Measurements from ENCODE around the gene FAT1.

FAT1 gene

DNA sequence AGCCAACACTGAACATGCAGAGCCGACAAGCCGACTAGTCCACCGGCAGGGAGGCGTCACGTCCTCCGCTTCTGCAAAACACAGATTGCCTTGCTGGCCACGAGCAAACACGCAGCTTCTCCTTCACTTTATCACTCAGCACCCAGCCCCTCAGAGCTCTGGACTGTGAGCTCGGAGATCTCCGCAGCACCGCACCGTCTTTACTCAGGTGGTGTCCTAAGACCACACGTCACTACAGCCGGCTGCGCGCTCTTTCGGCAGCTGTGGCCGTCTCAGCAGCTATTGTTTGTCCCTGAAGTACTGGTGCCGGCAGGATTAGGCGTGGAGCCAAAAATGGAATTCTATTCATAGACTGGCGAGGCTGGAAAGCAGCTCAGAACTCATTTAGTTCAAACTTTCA lies 72.0 kb downstream of the FAT1 start:
- DNase-seq (ENCODE audit: low read depth) = no peak

DNA sequence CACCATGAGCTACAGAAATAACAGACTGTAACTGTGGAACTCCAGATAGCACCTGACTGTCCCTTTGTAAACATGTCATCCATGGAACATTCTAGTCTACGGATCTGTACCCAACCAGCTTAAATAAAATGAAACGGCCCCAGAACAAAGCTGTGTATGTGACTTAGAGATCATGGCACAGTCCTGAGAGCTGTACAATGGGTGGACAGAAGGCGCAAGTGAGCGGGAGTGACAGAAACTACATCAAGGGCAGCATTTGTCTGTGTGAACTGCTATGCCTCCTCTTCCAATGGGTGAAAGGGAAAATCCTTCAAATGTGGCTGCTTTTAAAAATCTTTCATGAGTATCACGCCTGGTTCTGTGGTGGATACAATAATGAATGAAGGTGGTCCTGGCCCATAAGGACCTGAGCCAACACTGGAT lies 72.5 kb downstream of the FAT1 start:
- DNase-seq (ENCODE audit: low read depth) = no peak

DNA sequence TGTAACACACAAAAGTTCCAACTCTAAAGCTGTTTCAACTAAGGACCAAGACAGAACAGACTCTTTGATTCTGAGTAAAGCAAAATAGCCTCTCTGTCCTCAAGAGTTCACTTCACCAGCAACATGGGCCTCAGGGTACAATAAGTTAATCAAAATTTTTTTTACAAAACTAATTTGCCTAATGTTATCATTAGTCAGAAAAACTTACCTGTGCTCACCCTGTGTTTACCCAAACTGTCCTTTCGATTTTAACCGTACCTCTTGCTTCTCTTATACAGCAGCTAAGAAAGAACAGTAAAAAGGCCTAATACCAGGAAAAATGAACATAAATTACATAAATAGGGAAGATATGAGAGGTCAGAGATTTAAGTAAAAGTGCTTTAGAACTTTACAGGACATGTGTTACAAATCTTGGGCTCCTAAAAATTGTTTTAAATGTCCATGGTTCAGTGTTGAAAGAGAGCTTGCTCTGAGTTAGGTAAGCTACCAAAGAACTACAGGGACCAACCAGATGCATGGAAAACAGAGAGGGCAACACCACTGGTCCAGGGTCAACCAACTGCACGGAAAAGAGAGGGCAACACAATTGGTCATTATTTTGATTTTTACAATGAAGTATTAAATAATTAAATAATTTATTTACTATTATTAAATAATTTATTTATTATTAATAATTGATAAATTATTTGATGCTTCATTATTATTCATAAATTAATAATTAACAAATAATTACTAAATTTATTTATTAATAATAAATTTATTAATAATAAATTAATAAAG lies 73.1 kb downstream of the FAT1 start:
- no peak for DNase-seq (ENCODE audit: low read depth)

DNA sequence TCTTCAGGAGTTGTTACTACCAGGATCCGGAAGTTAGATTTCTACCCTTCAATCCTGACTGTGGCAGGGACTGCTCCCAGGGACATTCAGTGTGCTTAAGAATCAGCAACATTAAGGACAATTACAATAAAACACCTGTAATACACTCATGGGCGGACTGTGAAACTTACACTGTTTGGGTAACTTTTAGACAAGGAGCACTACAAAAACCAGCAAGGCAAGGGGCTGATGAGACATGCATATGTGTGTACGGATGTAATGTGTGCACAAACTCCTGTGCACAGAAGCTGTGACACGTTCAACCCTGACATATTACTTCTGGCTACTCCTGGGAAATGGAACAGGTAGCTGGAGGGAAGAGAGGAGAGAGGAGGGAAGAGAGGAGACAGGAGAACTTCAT lies 75.8 kb downstream of the FAT1 start:
- DNase-seq (ENCODE audit: low read depth) = no peak

DNA sequence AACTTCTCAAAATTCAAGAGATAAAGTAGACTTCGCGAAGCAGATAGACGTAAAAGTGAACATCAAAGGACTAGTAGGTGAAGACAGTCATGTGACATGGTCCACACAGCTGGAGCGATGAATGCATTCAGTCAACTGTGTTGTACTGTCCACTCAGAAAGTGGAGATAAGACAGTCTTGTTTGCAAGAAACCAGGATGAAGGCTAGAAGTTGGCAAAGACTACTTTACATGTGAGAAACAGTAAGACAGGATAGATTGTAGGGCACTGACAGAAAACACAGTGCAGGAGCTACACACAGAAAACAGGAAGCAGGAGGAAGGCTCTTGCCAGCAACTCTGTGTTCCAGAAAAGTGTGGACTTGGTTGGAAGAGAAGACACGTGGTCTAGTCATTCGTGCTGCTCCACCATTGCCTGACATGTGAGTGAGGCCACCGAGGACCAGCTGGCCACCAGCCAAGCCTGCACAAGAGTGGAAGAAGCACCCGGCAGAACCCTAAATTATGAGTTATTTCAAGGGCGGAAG lies 78.9 kb downstream of the FAT1 start:
- no peak for DNase-seq (ENCODE audit: low read depth)

DNA sequence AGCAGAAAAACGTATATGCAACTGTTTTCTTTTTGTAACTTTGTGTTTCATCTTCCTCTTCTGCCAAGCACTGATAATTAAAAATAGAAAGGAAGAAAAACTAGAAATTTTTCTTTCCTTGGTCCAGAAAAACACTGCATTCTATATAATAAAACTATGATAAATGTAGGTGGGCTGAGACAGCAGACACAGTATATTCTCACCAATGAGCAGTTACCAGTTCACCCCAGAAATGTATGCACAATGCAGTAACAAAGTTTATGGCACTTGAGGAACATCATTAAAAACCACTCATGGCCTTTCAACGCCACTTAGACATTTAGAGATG lies 79.4 kb downstream of the FAT1 start:
- DNase-seq (ENCODE audit: low read depth) = no peak

DNA sequence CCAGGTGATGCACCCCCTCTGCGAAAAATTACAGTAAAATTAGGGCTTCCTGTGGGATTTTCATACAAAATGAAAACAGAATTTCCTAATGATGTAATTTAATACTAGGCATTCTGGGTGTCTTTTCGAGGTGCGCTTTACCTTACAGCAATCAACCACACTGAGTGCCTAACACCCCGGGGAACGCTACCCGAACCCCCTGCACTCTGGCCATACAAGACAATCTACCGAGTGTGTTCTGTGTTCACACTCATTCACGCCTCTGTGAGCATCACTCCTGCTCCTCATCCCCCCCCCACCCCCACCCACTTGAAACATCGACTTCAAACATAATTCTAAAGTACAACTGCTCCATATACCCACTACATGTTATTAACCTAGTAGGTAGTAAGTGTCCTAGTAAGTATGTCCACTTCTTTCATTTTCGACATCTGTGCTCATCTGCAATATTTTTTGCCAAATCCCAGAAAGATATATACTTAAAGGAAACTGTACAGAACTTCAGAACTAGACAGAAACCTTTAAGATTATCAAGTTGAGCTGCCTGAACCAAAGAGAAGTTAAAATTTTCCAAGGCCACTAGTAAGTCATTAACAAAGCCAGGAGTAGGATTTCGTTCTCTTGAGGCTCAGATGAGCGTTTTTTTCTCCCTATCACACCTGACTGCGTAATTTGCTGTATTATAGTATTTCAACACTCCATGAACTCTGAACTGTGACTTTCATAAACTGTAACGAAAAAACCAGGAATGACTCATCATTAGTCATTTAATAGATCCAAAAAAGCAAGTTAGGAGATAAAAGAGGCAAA lies 80.0 kb downstream of the FAT1 start:
- no peak for DNase-seq (ENCODE audit: low read depth)

DNA sequence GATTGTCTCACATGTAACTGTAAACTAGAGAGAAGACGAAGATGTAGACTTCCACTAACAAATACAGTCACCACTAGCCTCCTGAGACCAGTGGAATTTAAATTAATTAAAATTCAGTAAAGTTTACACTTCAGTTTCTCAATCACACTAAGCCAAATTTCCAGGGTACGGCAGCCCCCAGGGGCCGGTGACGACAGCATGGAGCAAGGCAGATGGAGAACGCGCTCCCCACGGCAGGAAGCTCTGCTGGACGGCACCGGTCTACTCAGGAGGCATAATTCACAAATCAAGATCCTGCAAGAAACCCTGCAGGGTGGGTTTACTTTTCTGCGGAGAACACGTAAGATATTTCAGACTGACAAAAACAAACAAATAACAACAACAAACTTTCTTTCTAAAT lies 80.7 kb downstream of the FAT1 start:
- no peak for DNase-seq (ENCODE audit: low read depth)

DNA sequence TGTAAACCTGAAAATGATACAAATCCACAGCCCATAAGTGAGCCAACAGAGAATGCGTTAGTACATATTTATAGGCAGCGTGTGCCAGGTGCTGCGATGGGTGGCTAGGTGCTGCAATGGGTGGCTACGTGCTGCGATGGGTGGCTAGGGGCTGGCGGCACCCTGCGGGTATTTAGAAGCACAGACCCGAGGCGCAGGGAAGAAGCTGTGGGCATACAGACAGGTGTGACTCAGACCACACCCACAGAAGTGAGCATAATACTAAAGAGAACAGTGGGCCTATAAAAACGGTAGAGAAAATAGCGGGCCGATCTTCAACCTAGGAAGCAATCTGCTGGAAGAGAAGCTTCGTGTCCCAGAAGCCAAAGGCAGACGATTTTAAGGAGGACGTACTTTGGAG lies 81.1 kb downstream of the FAT1 start:
- no peak for DNase-seq (ENCODE audit: low read depth)

DNA sequence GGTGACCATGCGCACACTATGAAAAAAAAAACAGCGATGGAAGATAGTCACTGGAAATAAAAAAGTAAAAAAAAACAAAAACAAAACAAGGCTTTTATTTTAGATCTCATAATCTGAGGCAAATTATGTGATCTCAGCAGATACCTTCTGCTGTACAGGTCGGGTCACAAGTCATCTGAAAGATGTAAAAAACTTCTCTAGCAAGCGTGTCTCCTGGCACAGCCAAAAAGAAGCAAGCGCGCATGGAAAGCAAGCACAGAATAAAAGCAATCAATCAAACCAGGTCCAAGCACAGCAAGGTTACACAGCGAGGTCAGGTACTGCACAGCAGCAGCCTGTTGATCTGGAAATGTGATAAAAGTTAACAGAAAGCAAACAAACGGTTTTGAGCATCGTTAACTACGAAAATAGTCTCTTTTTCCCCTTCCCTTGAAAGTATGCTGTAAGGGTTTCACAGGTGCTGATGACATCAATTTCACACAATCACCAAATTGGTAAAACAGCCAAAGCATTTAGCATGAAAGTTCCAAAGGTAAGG lies 89.0 kb downstream of the FAT1 start:
- DNase-seq (ENCODE audit: low read depth) = no peak

DNA sequence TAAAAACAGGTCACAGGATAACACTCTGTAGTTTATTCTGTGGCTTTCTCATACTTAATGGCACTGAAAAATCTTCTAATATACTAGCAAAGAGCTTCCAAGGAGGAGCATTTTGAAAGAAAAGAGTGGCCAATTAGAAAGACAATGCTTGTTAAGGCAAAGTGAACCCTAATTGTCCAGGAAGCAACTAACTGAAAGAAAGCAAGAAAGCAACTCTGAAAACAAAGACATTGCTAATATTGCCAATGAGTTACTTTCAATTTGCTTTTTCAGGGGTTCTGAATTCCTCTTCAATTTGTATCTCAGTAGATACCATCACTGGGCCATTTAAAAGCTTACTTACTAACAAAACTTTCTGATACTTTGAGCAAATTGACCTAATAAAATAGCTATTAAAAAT lies 89.8 kb downstream of the FAT1 start:
- DNase-seq (ENCODE audit: low read depth) = no peak

DNA sequence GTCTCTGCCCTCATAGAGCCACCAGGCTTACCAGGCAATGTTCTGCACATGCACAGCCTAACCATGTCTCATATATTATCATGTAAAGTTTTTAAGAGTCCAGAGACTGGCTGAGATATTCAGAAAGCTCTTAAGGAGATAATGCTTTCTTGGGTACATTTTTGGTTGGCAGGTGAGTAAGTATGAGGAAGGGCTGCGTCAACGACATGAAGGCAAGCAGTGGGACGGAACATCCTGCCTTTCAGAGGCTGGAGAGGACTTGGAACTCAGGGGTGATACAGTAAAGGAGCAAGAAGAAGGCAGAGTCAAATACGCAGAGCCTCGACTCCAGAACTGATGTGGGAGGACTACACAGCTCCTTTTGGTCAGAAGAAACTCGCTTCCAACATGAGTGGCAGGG lies 93.5 kb downstream of the FAT1 start:
- no peak for DNase-seq (ENCODE audit: low read depth)

DNA sequence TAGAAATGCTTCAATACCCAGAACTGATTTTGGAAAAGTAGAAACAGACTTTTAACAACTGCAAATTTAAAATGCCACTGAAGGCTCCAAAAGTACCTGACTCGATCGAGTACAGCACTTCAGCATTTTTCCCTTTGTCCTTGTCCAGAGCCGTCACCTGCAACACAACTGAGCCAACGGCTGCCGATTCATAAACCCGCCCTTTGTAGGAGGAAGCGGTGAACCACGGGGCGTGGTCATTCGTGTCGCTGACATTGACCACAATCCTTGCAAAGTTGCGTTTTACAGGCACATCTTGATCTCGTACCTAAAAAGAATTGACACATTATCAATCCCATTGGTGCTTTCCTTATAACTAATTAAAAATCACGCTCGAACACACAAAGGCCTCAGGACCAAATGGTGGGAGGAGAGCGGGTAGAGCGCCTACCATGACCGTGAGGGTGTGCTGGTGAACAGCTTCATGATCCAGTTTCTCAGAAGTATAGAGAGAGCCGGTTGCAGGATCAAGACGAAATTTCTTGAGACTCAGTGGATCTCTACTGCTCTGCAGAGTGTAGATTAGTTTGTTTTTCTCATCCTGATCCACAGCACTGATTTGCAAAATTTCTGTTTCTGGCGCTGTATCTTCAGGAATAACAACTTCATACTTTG lies 95.5 kb downstream of the FAT1 start:
- no peak for DNase-seq (ENCODE audit: low read depth)

DNA sequence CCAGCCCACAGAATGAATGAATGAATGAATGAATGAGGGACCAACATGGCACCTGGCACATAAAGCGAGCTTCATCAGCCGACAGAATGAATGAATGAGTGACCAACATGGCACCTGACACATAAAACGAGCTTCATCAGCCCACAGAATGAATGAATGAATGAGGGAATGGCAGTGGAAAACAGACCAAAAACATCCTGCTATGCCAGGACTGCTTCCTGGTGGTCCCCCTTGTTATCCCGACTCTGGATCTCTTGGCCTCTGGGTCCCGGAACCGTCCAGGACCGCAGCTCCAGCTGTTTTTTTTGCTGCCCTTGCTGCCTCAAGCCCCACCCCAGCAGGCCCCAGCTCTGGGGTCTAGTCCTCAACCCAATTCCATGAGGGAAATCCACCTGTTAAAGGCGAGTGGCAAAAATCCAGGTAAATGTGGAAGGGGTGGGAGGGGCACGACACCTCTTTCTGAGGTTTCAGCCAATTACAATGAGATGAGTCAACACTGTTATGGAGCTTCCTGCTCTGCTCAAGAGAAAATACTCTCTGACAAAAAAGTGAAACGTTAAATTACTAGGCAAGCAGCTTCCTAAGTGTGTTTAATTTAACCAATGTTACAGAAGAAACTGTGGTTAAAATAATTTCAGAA lies 96.3 kb downstream of the FAT1 start:
- DNase-seq (ENCODE audit: low read depth) = no peak

DNA sequence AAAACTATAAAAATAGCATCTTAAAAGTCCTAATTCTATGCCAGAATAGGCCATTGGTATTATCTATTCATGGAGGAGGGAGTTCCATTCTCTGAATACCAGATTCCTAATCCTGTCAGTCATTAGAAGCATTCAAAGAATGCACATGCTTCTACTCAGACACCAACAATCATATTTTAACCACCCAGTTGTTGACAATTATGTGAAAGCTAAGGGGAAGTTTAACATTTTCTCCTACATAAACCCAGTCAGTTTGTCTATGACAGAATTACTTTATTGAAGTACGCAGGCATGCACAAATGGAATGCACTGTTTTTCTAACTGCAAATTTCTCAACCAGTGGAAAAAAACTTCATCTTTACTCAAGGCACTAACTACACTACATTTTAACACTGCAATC lies 98.7 kb downstream of the FAT1 start:
- DNase-seq (ENCODE audit: low read depth) = no peak

DNA sequence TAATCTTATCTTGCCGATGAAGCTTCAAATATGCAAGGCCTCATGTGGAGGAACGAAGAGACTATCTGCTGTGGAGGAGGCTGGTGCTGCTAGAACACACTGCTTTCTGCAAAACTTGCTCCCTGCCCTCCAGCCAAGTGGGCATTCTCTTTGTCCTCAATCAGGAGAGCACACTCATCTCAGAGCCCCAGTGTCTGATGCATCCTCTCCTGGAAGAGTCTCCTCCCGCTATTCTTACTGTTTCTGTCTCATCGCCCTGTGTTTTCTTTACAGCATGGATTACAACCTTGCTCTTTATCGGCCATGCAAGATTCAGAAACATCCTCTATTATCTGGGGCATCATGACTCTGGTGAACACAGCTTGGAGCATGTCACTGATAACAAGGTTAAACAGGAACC lies 100.1 kb downstream of the FAT1 start:
- DNase-seq (ENCODE audit: low read depth) = no peak

DNA sequence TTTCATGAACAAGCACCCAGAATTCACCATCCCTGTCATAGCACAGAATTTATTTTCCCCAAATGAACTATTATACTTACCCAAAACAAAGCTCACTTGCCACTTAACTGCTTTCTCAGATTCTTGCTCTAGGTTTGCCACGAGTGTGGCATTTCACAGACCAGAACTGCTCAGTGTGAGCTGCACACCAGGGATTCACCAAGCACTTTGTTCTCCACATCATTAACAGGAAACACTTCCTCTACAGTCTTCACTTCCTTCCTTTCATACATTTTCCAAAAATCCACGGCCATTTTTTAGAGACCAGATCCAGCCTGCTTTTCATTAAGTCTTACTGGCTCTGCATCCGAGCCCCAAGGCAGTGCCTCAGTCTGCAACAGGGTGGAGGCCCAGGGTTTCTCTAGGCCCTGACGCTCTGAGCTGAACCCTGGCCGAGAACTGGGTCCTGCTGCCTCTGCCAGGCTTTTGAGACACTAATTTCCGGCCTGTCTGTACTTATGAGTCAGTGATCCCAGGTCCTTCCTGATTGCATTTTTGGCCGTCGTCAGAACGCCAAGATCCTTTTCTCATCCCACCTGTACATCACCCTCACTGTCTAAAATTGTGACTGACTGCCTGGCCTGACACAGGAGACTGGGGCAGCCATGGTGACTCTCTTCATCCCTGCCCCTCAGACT lies 100.7 kb downstream of the FAT1 start:
- DNase-seq (ENCODE audit: low read depth) = no peak

DNA sequence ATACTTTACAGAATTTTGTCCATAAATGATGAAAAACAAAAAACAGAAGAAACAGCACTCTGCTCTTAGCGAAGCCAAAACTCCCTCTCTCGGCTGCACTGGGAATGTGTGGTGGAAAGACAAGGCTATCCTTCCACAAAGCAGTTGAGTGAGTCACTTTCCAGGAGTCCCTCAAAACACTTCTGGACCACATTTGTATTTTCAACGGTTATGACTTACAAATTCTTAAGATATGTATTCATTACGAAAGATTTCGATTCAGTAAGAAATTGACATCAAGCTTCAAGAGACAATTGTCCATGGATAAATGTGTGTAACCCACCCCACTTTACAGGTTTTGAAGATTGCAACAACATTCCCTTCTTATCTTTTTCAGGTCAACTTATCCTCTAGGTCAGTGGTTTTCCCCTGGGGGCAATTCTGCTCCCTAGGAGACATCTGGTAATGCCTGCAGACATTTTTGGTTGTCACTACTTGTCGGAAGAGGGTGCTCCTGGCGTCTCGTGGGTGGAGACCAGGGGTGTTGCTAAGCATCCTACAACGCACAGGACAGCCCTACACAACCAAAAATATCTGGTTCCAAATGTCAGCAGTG lies 101.6 kb downstream of the FAT1 start:
- DNase-seq (ENCODE audit: low read depth) = no peak

DNA sequence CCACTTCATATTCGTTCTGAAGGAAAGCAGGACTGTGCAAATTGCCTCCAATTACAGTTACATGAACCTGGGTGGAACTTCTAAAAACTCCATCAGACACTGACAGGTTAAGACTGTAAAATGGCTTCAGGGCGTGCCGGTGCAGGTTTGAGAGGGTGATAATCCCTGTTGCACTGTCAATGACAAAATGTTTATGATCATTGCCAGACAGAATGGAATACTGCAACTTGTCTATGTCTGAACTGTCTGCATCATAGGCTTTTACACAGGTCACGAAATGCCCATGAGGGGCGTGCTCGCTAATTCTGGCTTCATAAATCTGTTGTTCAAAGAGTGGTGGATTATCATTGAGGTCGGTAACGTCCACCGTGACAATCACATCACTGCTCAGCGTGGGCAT lies 104.6 kb downstream of the FAT1 start:
- no peak for DNase-seq (ENCODE audit: low read depth)

DNA sequence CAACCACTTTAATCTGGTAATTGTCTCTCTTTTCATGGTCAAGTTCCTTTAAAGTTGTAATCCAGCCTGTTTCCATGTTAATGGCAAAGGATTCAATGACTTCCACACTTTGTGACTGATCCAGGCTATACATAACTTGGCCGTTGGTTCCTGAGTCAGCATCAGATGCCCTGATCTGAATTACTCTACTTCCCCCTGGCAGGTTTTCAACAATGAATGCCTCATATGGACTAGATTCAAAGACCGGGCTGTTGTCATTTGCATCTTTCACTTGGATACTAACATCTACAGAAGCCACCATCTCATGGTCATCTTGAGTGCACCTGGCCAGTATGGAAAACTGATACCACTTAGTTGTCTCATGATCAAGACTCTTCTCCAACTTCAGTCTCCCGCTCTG lies 105.7 kb downstream of the FAT1 start:
- no peak for DNase-seq (ENCODE audit: low read depth)

DNA sequence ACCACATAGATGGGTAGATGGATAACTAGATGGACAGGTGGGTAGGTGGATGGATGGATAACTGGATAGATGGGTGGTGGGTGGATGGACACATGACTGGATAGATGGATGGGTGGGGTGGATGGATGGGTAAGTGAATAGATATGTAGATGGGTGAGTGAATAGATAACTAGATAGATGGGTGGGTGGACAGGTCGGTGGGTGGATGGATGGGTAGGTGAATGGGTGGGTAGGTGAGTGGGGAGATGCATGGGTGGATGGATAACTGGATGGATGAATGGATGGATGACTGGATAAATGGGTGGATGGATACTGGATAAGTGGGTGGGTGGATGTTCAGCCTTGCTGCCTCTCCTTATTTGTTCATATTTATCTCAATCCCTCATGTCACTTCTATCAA lies 116.2 kb downstream of the FAT1 start:
- DNase-seq (ENCODE audit: low read depth) = no peak
